Stimulated activated CD4-positive, alpha-beta T cell treated with anti-CD3 and anti-CD28 coated beads, TNF-alpha, amount 100 ng/mL, for 1 hour (primary cell): ENCODE results near the gene SERPINA4.
"Not testable (repeated sequence)": the region's sequence is repeated elsewhere in the genome, so short reads cannot be mapped to it uniquely, and the experiment has no call there.

Experiments used
- DNase-seq, 3 donors: peaks; one replicate each; pipeline ENCODE4 v3.0.0-alpha.2; 2020; ENCODE audit warnings: low read depth in 3 of 3, low spot score in 1 of 3

Gene SERPINA4

GRCh38 chr14:94591871-94592270 is 30.6 kb downstream of the SERPINA4 start:
- no peak for DNase-seq

- no peak for DNase-seq
These were observed 31.2 kb downstream of the SERPINA4 start for GRCh38 chr14:94592457-94592856.

GRCh38 chr14:94593376-94593748 is 32.1 kb downstream of the SERPINA4 start:
- no peak for DNase-seq

- DNase-seq, result no peak
These were observed 32.6 kb downstream of the SERPINA4 start for GRCh38 chr14:94593749-94594431.

- no peak for DNase-seq
These were observed 33.2 kb downstream of the SERPINA4 start for GRCh38 chr14:94594441-94594840.

GRCh38 chr14:94595912-94596311 is 34.7 kb downstream of the SERPINA4 start:
- DNase-seq, result no peak

GRCh38 chr14:94596361-94596760 is 35.1 kb downstream of the SERPINA4 start:
- DNase-seq, result no peak

GRCh38 chr14:94597788-94598187 is 36.5 kb downstream of the SERPINA4 start:
- DNase-seq, result no peak

GRCh38 chr14:94598506-94598815 is 37.2 kb downstream of the SERPINA4 start:
- no peak for DNase-seq

GRCh38 chr14:94598816-94599655 is 37.8 kb downstream of the SERPINA4 start:
- no peak for DNase-seq

GRCh38 chr14:94599656-94600004 is 38.4 kb downstream of the SERPINA4 start:
- no peak for DNase-seq

- DNase-seq, result no peak
These were observed 38.9 kb downstream of the SERPINA4 start for GRCh38 chr14:94600148-94600545.

GRCh38 chr14:94601884-94602391 is 40.7 kb downstream of the SERPINA4 start:
- no peak for DNase-seq

- no peak for DNase-seq
These were observed 41.5 kb downstream of the SERPINA4 start for GRCh38 chr14:94602722-94603121.

- DNase-seq, result no peak
These were observed 44.1 kb downstream of the SERPINA4 start for GRCh38 chr14:94605361-94605760.

- not testable (repeated sequence) for DNase-seq
These were observed 47.7 kb downstream of the SERPINA4 start for GRCh38 chr14:94608966-94609365.

GRCh38 chr14:94611179-94611578 is 49.9 kb downstream of the SERPINA4 start:
- DNase-seq, result no peak

- no peak for DNase-seq
These were observed 50.9 kb downstream of the SERPINA4 start, which contains the start of gene SERPINA3 for GRCh38 chr14:94612174-94612573. Gene SERPINA3, plus strand, starts transcription at chr14:94612391. Its CDS starts 2,051 bp downstream, at chr14:94614442.

GRCh38 chr14:94612580-94613554 is 51.6 kb downstream of the SERPINA4 start:
- DNase-seq, result no peak

- no peak for DNase-seq
These were observed 52.7 kb downstream of the SERPINA4 start for GRCh38 chr14:94613720-94614644.
